GM12801 (cell line): ENCODE results near the gene RMI1.

Experiments used
- CTCF ChIP-seq: IDR thresholded peaks from one replicate; pipeline ENCODE4 v1.5.1; 2011; ENCODE audit warnings: control low read depth; ENCODE audit not compliant: insufficient read length; ENCODE audit errors: extremely low read depth

Gene RMI1

GRCh38 chr9:83992901-83993300, 12.3 kb downstream of the RMI1 start:
- no peak for TF ChIP-seq CTCF

- TF ChIP-seq CTCF = no peak
Measured at GRCh38 chr9:83996126-83996525, 15.5 kb downstream of the RMI1 start.

- TF ChIP-seq CTCF = no peak
Measured at GRCh38 chr9:83999141-83999918, 18.7 kb downstream of the RMI1 start.

GRCh38 chr9:84000186-84000585, 19.6 kb downstream of the RMI1 start:
- no peak for TF ChIP-seq CTCF

GRCh38 chr9:84001621-84002020, 21.0 kb downstream of the RMI1 start:
- no peak for TF ChIP-seq CTCF

- no peak for TF ChIP-seq CTCF
Measured at GRCh38 chr9:84002344-84002743, 21.7 kb downstream of the RMI1 start.

GRCh38 chr9:84003246-84003645, 22.6 kb downstream of the RMI1 start:
- no peak for TF ChIP-seq CTCF
